H1 (cell line): ENCODE data around the gene SLC35G4. TPM values are rescaled to one million over a fixed set of nuclear protein-coding genes. Genes with fewer than 3 reads are reported as not detected.

Source experiments
- POLR2AphosphoS5 ChIP-seq: IDR thresholded peaks from 2 replicates; pipeline ENCODE4 v1.6.1; 2011; ENCODE audit warnings: low read depth, low read length
- RNF2 ChIP-seq: fragments of 200-900, 300-1000 bp; sonication (generic); IDR thresholded peaks from 2 replicates; pipeline ENCODE4 v1.7.1; 2016; ENCODE audit warnings: borderline replicate concordance, low read depth, mild to moderate bottlenecking, antibody characterized with exemption, low read length; ENCODE audit not compliant: poor library complexity, severe bottlenecking; ENCODE audit errors: missing control alignments
- SAP30 ChIP-seq: fragments of 300-600 bp; sonication (generic); IDR thresholded peaks from 2 replicates; pipeline ENCODE4 v1.7.1; 2012; ENCODE audit warnings: low read length, moderate library complexity, mild to moderate bottlenecking, inconsistent platforms; ENCODE audit not compliant: insufficient read depth, insufficient replicate concordance
- SIX5 ChIP-seq: IDR thresholded peaks from 2 replicates; pipeline ENCODE4 v1.6.1; 2011; ENCODE audit warnings: mild to moderate bottlenecking, low read depth, low read length
- TAF1 ChIP-seq: IDR thresholded peaks from 2 replicates; pipeline ENCODE4 v1.6.1; 2011; ENCODE audit warnings: mild to moderate bottlenecking, low read depth, low read length
- polyA plus RNA-seq, 7 experiments: library from polyadenylated mRNA; depleted of rRNA in 3 of 7; stranded (reverse) in 5 of 7; unstranded in 2 of 7; fragments of >200 nt in 5 of 7; fragments of 200-250 nt in 2 of 7; gene quantifications; 1 replicate in 5 of 7; 2 replicates in 1 of 7; 4 replicates in 1 of 7; pipeline versions ENCODE4 v1.2.1 to v1.2.3, GENCODE V29; 2011 to 2013; ENCODE audit warnings: missing spikeins in 2 of 7, mixed read lengths in 2 of 7
- total RNA-seq: library from RNA; stranded (reverse); fragmentation: NEBNext Ultra II Directional; extraction: Animal tissue kit (Norgen Biotek cat#: 25700); gene quantifications from 2 replicates; pipeline ENCODE4 v1.2.1, GENCODE V29; 2021
- TF ChIP-seq, protein P1 (sequence below): fragments of 300-600 bp; sonication (generic); IDR thresholded peaks from 2 replicates; pipeline ENCODE4 v1.7.1; 2012; ENCODE audit warnings: low read length, moderate library complexity, mild to moderate bottlenecking, inconsistent platforms; ENCODE audit not compliant: insufficient replicate concordance

Gene SLC35G4
- total and polyA plus RNA-seq, 2 of the 8 experiments (the other 6 are each of a cell fraction or from before 2014, with no cell fraction given): not detected

DNA sequence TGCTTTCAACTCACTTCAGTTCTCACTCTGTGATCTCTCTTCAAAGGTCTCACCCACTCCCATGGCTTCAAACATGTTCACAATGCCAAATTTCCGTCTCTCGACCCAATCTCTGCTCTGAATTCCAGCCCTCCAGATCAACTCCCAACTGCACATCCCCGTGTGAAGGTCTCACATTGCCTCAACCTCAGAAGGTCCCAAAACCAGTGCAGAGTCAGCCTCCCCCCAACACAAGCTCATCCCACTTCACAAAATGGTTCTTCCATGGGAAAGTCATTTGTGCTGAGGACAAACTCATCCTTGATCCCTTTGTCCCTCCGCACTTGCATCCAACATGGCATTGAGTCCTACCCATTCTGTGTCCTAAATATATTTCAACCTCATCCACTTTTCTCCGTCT lies 48.6 kb downstream of the SLC35G4 start (continued):
- TF ChIP-seq, protein P1, sequence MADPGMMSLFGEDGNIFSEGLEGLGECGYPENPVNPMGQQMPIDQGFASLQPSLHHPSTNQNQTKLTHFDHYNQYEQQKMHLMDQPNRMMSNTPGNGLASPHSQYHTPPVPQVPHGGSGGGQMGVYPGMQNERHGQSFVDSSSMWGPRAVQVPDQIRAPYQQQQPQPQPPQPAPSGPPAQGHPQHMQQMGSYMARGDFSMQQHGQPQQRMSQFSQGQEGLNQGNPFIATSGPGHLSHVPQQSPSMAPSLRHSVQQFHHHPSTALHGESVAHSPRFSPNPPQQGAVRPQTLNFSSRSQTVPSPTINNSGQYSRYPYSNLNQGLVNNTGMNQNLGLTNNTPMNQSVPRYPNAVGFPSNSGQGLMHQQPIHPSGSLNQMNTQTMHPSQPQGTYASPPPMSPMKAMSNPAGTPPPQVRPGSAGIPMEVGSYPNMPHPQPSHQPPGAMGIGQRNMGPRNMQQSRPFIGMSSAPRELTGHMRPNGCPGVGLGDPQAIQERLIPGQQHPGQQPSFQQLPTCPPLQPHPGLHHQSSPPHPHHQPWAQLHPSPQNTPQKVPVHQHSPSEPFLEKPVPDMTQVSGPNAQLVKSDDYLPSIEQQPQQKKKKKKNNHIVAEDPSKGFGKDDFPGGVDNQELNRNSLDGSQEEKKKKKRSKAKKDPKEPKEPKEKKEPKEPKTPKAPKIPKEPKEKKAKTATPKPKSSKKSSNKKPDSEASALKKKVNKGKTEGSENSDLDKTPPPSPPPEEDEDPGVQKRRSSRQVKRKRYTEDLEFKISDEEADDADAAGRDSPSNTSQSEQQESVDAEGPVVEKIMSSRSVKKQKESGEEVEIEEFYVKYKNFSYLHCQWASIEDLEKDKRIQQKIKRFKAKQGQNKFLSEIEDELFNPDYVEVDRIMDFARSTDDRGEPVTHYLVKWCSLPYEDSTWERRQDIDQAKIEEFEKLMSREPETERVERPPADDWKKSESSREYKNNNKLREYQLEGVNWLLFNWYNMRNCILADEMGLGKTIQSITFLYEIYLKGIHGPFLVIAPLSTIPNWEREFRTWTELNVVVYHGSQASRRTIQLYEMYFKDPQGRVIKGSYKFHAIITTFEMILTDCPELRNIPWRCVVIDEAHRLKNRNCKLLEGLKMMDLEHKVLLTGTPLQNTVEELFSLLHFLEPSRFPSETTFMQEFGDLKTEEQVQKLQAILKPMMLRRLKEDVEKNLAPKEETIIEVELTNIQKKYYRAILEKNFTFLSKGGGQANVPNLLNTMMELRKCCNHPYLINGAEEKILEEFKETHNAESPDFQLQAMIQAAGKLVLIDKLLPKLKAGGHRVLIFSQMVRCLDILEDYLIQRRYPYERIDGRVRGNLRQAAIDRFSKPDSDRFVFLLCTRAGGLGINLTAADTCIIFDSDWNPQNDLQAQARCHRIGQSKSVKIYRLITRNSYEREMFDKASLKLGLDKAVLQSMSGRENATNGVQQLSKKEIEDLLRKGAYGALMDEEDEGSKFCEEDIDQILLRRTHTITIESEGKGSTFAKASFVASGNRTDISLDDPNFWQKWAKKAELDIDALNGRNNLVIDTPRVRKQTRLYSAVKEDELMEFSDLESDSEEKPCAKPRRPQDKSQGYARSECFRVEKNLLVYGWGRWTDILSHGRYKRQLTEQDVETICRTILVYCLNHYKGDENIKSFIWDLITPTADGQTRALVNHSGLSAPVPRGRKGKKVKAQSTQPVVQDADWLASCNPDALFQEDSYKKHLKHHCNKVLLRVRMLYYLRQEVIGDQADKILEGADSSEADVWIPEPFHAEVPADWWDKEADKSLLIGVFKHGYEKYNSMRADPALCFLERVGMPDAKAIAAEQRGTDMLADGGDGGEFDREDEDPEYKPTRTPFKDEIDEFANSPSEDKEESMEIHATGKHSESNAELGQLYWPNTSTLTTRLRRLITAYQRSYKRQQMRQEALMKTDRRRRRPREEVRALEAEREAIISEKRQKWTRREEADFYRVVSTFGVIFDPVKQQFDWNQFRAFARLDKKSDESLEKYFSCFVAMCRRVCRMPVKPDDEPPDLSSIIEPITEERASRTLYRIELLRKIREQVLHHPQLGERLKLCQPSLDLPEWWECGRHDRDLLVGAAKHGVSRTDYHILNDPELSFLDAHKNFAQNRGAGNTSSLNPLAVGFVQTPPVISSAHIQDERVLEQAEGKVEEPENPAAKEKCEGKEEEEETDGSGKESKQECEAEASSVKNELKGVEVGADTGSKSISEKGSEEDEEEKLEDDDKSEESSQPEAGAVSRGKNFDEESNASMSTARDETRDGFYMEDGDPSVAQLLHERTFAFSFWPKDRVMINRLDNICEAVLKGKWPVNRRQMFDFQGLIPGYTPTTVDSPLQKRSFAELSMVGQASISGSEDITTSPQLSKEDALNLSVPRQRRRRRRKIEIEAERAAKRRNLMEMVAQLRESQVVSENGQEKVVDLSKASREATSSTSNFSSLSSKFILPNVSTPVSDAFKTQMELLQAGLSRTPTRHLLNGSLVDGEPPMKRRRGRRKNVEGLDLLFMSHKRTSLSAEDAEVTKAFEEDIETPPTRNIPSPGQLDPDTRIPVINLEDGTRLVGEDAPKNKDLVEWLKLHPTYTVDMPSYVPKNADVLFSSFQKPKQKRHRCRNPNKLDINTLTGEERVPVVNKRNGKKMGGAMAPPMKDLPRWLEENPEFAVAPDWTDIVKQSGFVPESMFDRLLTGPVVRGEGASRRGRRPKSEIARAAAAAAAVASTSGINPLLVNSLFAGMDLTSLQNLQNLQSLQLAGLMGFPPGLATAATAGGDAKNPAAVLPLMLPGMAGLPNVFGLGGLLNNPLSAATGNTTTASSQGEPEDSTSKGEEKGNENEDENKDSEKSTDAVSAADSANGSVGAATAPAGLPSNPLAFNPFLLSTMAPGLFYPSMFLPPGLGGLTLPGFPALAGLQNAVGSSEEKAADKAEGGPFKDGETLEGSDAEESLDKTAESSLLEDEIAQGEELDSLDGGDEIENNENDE: no peak
- TF ChIP-seq RNF2 (no peak), SAP30 (no peak), SIX5 (no peak), POLR2AphosphoS5 (no peak), TAF1 (no peak)
